Testis (tissue), 3 donors: ENCODE results near the gene NANOS3. TPM values are rescaled to one million over a fixed set of nuclear protein-coding genes. Genes with fewer than 3 reads are reported as not detected.
A peak's percentile ranks its signal among the peaks of the same experiment; 100 is the strongest.

Experiments used
- DNase-seq: peaks from one replicate; pipeline ENCODE4 v3.0.0-alpha.2; 2019
- H3K27ac ChIP-seq, 2 donors: fragments of 200-600 bp; sonication (generic); one replicate each; pipeline ENCODE4 v1.5.1; 2019
- H3K27me3 ChIP-seq: fragments of 200-600 bp; sonication (generic); one replicate; pipeline ENCODE4 v1.5.1; 2019
- H3K36me3 ChIP-seq: fragments of 200-600 bp; sonication (generic); one replicate; pipeline ENCODE4 v1.5.1; 2017; ENCODE audit warnings: low read depth; ENCODE audit errors: missing control alignments
- H3K4me1 ChIP-seq: fragments of 200-600 bp; sonication (generic); one replicate; pipeline ENCODE4 v1.5.1; 2019
- H3K4me3 ChIP-seq, 2 donors: fragments of 200-600 bp; sonication (generic); one replicate each; pipeline ENCODE4 v1.5.1; 2017 to 2019
- H3K9me3 ChIP-seq: fragments of 200-600 bp; sonication (generic); one replicate; pipeline ENCODE4 v1.5.1; 2017
- POLR2A ChIP-seq: fragments of 450-650 bp; IDR thresholded peaks from one replicate; pipeline ENCODE4 v1.6.1; 2017; ENCODE audit warnings: antibody characterized with exemption, mild to moderate bottlenecking, moderate library complexity
- WGBS, 2 donors: methylation state at CpG; one replicate each; pipeline ENCODE4 v1.1.5; 2018; 5-methylcytosine and 5-hydroxymethylcytosine counted together
- intact Hi-C: fragments of 100-400 bp; cut with DNase I; formaldehyde crosslinking; loops from one replicate; pipeline ENCODE4 v1.15.1; 2023; ENCODE audit warnings: low total_unique reads
- polyA plus RNA-seq: library from polyadenylated mRNA; stranded (reverse); fragments of 350-450 nt; fragmentation: Illumina TruSeq; extraction: RNeasy Lipid Tissue Mini Kit (QIAGEN cat#74804); gene quantifications from one replicate; pipeline ENCODE4 v1.2.3, GENCODE V29; 2014; ENCODE audit warnings: low read depth, low replicate concordance; ENCODE audit not compliant: insufficient read depth
- total RNA-seq, 2 donors: library from RNA; depleted of rRNA; stranded (reverse); fragments of >200 nt; gene quantifications; one replicate each; pipeline ENCODE4 v1.2.3, GENCODE V29; 2016
- TF ChIP-seq, protein P1 (sequence below), 3 experiments: fragments of 450-650 bp in 2 of 3; fragments of 200-600 bp in 1 of 3; sonication (generic) in 1 of 3; IDR thresholded peaks; one replicate each; pipeline ENCODE4 v1.5.1; 2016 to 2019; ENCODE audit warnings: antibody characterized with exemption in 3 of 3, mild to moderate bottlenecking in 2 of 3, moderate library complexity in 1 of 3

The NANOS3 gene
- total and polyA plus RNA-seq, 3 donors from 2014 or later, result 9.3 to 18.6 (median 14.5) TPM

GRCh38 chr19:13861714-13862531 lies 15.0 kb upstream of the NANOS3 start:
- peak overlapping the region; percentile 74 to 94 for H3K27ac ChIP-seq
- no peaks in the 10 kb centered on the region for H3K36me3 ChIP-seq
- peak; percentile 95 for DNase-seq
- H3K4me3 ChIP-seq, result peak overlapping the region; percentile 36 to 58
- no peaks in the 10 kb centered on the region for H3K9me3 ChIP-seq
- intact Hi-C loops, result loop anchor here (10.0 kb wide), 1 partner anchor 77 kb away; no protein-coding TSS in a partner anchor
- H3K4me1 ChIP-seq, result peaks cover 11% of the 10 kb centered on the region
- H3K27me3 ChIP-seq, result no peaks in the 10 kb centered on the region
- TF ChIP-seq, protein P1, sequence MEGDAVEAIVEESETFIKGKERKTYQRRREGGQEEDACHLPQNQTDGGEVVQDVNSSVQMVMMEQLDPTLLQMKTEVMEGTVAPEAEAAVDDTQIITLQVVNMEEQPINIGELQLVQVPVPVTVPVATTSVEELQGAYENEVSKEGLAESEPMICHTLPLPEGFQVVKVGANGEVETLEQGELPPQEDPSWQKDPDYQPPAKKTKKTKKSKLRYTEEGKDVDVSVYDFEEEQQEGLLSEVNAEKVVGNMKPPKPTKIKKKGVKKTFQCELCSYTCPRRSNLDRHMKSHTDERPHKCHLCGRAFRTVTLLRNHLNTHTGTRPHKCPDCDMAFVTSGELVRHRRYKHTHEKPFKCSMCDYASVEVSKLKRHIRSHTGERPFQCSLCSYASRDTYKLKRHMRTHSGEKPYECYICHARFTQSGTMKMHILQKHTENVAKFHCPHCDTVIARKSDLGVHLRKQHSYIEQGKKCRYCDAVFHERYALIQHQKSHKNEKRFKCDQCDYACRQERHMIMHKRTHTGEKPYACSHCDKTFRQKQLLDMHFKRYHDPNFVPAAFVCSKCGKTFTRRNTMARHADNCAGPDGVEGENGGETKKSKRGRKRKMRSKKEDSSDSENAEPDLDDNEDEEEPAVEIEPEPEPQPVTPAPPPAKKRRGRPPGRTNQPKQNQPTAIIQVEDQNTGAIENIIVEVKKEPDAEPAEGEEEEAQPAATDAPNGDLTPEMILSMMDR (IDR thresholded peaks at IDR 0.05), result peak; percentile 99
- TF ChIP-seq POLR2A, result no peak
- 2 to 3% methylated on average over 17 to 27 of the region's 27 CpGs for WGBS, 2 donors

GRCh38 chr19:13864046-13864666 lies 12.8 kb upstream of the NANOS3 start:
- no peak for DNase-seq
- no peaks in the 10 kb centered on the region for H3K9me3 ChIP-seq
- no peak overlapping the region for H3K27ac ChIP-seq
- WGBS, 2 donors, result 57 to 65% methylated on average over 10 to 13 of the region's 13 CpGs
- H3K4me3 ChIP-seq, result no peak overlapping the region
- peaks cover 11% of the 10 kb centered on the region for H3K4me1 ChIP-seq
- H3K27me3 ChIP-seq, result no peaks in the 10 kb centered on the region
- no peak for TF ChIP-seq POLR2A
- TF ChIP-seq, protein P1 (IDR thresholded peaks at IDR 0.05), result no peak
- intact Hi-C loops, result loop anchor here (10.0 kb wide), 1 partner anchor 79 kb away; no protein-coding TSS in a partner anchor
- no peaks in the 10 kb centered on the region for H3K36me3 ChIP-seq

- Histone ChIP-seq H3K27ac (no peak overlapping the region), H3K9me3 (no peaks in the 10 kb centered on the region), H3K27me3 (no peaks in the 10 kb centered on the region), H3K36me3 (no peaks in the 10 kb centered on the region), H3K4me1 (peaks cover 11% of the 10 kb centered on the region), H3K4me3 (peak overlapping the region; percentile 58 to 60)
- TF ChIP-seq, protein P1 (IDR thresholded peaks at IDR 0.05), result no peak
- no peak for TF ChIP-seq POLR2A
- no peak for DNase-seq
- WGBS, 2 donors, result 7% methylated on average over 40 of the region's 113 CpGs; no CpG with 5 or more reads in 1 of the 2 donors
- intact Hi-C loops, result loop anchor here (10.0 kb wide), 1 partner anchor 80 kb away; no protein-coding TSS in a partner anchor
Measured at GRCh38 chr19:13864667-13865570, 12.0 kb upstream of the NANOS3 start.

GRCh38 chr19:13865571-13866462 lies 11.1 kb upstream of the NANOS3 start:
- DNase-seq, result no peak
- Histone ChIP-seq H3K27ac (no peak overlapping the region), H3K9me3 (no peaks in the 10 kb centered on the region), H3K4me1 (peaks cover 11% of the 10 kb centered on the region), H3K36me3 (no peaks in the 10 kb centered on the region), H3K4me3 (peak overlapping the region; percentile 58 to 60), H3K27me3 (no peaks in the 10 kb centered on the region)
- intact Hi-C loops, result loop anchor here (10.0 kb wide), 1 partner anchor 81 kb away; no protein-coding TSS in a partner anchor
- TF ChIP-seq, protein P1 (IDR thresholded peaks at IDR 0.05), result no peak
- TF ChIP-seq POLR2A, result no peak
- 2% methylated on average over 77 of the region's 82 CpGs; no CpG with 5 or more reads in 1 of the 2 donors for WGBS, 2 donors
